ENCODE data around the gene JAG2.
"Not testable (repeated sequence)": the region's sequence is repeated elsewhere in the genome, so short reads cannot be mapped to it uniquely, and the experiment has no call there.

Gene JAG2

DNA sequence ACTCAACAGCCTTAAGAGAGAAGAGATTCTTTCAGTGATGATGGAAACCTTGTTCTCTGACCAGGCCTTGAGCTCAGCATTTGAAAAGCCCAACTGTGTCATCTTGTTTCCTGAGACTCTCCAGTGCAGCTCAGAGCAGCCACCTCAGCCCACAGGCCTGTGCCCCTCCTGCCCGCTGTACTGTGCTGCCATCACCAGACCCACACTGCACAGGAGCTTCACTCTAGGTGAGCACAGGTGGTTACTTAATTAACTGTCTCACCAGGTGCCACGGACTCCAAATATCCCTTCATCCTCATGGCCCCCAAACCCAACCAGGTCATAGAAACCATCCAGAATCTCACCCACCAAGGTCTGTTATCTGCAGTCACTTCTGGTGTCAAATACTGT lies 51.3 kb downstream of the JAG2 start:
- DNase-seq (ENCODE audit: low read depth): no peak

DNA sequence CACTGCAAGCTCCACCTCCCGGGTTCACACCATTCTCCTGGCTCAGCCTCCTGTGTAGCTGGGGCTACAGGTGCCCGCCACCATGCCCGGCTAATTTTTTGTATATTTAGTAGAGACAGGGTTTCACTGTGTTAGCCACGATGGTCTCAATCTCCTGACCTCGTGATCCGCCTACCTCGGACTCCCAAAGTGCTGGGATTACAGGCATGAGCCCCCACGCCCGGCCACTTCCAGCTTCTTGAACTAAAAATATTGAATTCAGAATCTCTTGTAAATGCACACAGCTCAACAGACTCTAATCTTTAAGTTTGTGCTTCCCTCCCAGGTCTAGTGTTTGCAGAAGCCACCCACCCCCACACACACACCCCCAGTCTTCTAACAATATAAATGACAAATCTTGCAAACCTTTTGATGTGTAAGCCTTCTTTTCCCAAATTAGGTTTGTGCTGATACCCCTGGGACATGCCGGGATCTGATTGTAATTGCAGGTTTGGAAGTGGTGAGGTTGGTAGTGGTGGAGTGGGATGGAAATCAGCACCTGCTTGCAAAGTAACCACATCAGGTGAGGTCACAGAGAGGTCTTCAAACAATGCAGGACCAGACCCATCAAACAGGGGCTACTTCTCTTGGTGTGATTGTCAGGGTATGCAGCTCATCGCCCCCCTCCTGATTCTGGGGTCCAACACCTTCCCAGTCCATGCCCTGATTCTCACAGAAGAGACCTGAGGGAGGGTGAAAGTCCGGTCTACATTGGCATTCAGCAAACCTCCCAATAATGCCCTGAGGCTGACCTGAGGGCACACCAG lies 51.9 kb downstream of the JAG2 start:
- no peak for DNase-seq (ENCODE audit: low read depth)

DNA sequence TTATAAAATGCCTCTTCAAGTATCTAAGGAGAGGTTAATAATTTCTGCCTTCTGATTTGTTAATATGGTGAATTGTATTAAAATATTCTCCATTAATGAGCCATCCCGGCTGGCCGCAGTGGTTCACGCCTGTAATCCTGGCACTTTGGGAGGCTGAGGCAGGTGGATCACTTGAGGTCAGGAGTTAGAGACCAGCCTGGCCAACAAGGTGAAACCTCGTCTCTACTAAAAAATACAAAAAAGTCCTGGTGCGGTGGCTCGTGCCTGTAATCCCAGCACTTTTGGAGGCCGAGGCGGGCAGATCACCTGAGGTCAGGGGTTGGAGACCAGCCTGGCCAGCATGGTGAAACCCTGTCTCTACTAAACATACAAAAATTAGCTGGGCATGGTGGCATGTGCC lies 59.3 kb downstream of the JAG2 start:
- DNase-seq (ENCODE audit: low read depth): not testable (repeated sequence)

DNA sequence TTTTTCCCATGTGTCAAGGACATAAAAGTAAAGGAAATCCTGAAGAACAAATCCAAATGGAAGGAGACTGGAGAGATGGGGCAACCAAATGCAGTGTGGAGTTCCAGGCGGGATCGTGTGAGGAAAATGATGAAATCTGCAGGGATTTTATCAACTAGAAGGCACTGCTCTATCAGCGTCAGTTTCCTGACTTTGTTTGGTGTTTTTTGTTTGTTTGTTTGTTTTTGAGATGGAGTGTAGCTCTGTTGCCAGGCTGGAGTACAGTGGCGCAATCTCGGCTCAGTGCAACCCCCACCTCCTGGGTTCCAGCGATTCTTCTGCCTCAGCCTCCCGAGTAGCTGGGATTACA lies 60.1 kb downstream of the JAG2 start:
- no peak for DNase-seq (ENCODE audit: low read depth)

DNA sequence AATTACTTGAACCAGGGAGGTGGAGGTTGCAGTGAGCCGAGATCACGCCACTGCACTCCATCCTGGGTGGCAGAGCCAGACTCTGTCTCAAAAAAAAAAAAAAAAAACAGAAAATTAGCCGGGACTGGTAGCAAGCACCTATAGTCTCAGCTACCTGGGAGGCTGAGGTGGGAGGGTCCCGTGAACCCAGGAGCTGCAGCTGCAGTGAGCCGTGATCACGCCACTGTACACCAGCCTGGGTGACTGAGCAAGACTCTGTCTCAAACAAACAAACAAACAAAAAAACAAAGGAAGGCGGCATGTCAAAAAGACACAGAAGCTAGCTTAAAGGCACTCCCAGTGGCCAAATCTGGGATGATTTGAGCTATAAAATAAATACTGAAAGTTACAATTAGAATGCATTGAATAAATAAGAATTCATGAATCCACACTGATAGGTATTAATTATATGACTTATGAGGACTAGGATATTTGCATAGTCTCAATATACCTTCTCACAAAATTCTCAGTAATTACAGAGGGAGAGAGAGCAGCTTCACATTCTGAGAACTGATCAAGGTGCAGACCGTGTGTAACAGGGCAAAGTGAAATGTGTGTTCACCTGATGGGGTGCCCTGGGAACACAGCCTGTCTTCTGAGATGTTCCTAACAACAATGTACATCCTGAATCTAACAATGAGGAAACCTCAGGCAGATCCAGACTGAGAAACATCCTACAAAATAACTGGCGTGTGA lies 60.6 kb downstream of the JAG2 start:
- no peak for DNase-seq (ENCODE audit: low read depth)

DNA sequence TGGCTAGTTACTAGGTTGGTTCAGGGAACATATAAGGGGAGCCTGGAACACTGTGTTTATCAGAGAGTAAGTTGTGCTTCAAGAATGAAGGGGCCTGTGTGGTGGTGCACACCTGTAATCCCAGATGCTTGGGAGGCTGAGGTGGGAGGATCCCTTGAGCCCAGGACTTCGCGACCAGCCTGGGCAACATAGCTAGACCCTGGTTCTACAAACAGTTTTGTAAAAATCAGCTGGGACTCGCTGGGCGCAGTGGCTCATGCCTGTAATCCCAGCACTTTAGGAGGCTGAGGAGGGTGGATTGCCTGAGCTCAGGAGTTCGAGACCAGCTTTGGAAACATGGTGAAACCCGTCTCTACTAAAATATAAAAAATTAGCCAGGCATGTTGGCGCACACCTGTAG lies 61.2 kb downstream of the JAG2 start:
- no peak for DNase-seq (ENCODE audit: low read depth)

DNA sequence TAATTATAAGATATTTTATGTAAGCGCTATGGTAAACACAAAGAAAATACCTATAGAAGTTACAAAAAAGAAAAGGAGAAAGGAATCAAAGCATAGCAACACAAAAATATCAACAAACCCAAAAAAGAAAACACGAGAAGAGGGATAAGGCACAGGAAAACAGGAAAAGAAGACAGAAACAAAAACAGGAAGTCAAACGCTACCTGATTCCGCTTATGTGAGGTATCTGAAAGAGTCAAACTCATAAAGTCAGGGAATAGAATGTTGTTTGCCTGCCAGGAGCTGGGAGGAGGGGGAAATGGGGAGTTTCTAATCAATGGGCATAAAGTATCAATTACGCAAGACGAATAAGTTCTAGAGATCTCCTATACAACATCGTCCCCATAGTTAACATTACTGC lies 63.4 kb downstream of the JAG2 start:
- no peak for DNase-seq (ENCODE audit: low read depth)

DNA sequence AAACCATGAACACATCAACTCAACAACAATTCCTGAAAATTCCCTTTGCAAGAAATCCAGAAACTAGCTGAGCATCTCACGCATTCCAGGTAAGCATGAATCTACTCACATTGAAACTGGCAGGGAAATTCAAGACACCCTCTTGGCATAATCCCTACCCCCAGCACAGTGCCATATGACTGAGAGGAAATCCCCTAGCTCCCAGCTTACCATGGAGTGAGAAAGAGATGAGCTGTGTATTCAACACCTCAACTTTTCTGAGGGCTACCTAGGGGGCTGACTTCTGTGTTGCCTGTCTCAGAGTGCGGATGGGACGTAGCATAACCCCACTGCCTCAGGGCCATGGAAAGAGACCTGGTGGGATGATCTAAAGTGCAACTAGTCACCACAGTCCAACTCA lies 65.7 kb downstream of the JAG2 start:
- DNase-seq (ENCODE audit: low read depth): no peak

DNA sequence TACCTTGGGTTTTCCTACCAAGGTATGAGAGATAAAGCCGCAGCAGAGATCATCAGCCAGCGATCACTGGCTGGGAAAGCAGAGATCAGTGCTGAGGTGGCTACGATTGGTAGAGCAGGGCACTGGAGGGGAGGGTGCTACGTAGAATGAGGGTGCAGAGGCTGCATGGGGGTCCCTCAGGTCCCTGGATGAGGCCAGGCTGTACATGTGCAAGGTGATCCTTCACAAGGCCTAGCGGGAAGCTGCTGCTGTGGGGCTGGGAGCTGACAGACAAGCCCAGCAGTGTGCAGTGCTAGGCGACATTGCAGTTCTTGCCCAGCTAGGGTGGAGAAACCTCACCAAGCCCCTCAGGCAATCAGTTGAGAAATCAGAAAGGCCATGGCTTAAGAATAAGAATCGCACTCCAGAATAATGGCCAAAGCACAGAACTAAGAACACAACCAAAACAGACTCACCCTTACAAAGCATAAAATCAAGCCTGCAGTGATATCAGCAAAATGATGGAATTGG lies 66.2 kb downstream of the JAG2 start:
- DNase-seq (ENCODE audit: low read depth): no peak

DNA sequence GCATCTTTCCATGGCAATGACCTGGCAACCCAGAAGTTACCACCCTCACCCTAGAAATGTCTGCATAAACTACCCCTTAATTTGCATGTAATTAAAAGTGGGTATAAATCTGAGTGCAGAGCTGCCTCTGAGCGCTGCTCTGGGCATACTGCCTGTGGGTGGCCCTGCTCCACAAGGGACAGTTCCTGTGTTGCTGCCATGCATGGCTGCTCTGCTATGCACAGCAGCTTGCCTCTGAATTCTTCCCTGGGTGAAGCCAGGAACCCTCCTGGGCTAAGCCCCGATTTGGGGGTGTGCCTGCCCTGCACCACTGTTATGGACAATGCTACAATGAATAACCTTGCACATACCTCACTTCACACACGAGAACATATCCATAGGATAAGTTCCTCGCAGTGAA lies 67.7 kb downstream of the JAG2 start:
- DNase-seq (ENCODE audit: low read depth): no peak

DNA sequence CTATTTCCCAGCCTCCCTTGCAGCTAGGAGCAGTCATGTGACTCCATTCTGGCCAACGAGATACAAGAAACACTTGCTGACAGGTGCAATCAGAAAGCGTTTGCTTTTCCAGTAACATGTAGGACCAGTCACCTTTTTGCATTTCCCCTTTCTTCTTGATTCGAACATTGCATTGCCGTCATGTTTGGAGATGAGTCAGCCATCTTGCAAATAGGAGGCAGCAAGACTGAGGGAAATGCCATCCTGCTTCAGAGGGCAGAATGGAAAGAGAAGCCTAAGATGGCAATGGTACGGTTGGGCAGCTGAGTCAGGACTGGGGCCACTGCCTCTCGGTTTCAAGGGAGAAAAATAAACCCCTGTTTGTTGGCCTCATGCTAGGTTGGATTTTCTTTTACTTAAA lies 68.8 kb downstream of the JAG2 start:
- no peak for DNase-seq (ENCODE audit: low read depth)

DNA sequence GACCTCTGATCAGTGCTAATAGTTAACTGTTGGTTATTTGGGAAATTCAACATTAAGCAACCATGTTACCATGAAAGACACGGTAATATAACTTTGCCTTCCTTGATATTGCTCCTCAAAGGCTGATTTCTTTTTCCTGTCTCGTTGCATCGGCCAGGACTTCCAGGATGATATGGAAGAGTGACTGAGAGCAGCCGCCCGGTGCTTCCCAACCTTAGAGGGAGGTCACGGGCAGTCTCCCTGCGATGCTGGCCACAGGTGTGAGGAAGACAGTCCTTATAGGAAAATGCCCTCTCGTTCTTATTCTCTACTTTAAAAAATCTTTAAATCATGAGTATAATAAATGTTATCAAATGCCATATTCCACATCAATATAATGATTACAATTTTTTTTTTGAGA lies 70.3 kb downstream of the JAG2 start:
- no peak for DNase-seq (ENCODE audit: low read depth)

DNA sequence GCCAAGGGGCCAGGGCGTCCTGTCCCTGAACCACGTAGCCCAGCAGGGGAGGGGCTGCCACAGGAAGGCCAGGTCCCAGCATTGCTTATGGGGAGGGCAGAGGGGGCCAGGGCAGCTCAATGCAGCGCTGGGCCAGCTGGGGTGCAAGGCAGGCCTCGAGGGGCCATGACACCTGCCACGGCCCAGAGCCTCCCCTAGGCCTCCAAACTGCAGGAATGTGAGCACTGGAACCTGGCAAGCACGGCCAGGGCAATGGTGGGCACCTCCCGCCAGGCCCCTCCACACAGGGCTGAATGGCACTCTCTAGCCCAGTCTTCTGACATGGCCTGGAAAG lies 70.8 kb downstream of the JAG2 start:
- DNase-seq (ENCODE audit: low read depth): no peak

DNA sequence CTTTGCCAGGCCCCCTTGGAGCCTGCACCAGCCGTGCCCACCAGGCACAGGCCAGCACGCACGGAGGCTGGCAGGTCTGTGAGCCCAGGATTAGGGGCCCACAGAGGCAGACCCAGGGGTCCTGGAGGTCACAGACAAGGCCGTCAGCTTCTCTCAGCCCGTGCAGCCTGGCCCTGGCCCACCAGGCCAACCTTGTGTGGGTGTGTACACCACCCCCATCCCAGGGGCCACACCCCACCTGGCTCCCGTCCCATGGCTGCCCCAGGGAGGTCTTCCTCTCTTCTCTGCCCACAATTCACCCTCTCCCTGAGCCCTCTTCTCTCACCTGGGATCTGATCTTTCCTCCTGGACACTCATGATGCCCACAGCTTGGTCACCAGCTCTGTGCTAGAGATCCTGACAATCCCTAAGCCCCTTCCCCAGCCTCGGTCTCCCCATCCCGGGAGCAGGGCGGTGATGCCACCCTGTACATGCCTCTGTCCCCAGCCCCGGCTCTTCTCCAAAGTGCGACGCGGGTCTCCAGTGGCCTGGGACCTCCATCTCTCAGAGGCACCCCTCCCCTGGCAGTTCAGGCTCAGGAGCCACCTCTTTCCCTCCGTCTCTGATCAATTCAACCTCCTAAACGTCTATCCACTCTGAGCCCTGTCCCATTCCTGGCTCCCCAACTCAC lies 72.2 kb downstream of the JAG2 start:
- no peak for DNase-seq (ENCODE audit: low read depth)

DNA sequence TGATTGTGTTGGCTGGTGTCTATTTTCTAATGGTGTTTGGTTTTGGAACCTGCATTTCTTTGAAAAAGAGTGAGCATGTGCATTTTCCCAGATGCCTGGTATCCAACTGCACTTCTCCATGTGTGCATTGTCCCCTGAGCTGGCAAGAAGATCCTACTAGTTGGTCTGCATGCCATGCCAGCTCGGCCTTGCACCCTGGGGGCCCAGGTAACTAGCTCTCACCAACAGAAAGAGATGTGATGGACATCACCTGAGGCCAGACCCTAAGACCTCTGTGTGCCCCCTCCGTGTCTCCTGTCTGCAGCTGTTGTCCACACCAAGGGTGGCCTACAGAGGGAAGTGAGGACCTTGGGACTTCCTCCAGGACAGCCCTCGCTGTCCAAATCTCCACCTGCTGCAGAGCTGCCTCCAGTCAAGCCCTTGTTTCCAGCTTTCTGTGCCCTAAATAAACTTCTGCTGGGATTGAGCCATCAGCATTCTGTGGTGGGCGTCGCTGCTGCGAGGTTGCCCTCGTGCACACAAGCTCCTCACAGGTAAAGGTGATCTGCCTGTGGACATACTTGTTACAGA lies 73.3 kb downstream of the JAG2 start:
- no peak for DNase-seq (ENCODE audit: low read depth)

DNA sequence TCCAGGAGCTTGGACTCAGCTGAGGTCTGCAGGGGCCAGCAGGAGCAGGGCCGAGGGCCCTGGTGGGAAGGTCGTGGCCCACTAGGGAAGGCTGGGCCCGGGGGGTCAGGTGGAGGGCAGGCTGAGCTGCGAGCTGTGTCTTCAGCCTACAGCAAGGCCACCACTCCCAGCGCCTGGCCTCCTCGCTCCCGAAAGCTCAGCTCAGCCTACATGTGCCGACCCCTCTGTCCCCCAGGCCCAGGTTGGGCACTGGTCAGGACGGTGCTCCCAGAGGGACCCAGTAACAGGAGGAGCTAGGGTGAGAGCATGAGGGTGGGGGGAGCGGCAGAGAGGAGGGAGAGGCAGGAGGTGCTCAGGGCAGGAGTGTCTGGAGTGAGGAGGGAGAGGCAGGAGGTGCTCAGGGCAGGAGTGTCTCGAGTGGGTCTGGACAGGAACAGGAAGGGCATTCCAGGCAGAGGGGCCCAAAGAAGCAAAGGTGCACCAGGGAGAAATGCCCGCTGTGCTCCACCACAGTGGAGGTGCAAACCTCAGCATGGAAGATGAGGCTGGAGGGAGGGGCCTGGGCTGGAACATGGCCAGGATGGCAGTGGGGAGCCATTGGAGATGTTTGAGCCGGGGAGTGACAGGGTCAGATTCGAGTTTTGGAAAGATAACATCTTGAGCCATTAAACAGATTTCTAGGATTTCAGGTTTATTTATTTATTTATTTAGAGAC lies 74.2 kb downstream of the JAG2 start:
- DNase-seq (ENCODE audit: low read depth): no peak

DNA sequence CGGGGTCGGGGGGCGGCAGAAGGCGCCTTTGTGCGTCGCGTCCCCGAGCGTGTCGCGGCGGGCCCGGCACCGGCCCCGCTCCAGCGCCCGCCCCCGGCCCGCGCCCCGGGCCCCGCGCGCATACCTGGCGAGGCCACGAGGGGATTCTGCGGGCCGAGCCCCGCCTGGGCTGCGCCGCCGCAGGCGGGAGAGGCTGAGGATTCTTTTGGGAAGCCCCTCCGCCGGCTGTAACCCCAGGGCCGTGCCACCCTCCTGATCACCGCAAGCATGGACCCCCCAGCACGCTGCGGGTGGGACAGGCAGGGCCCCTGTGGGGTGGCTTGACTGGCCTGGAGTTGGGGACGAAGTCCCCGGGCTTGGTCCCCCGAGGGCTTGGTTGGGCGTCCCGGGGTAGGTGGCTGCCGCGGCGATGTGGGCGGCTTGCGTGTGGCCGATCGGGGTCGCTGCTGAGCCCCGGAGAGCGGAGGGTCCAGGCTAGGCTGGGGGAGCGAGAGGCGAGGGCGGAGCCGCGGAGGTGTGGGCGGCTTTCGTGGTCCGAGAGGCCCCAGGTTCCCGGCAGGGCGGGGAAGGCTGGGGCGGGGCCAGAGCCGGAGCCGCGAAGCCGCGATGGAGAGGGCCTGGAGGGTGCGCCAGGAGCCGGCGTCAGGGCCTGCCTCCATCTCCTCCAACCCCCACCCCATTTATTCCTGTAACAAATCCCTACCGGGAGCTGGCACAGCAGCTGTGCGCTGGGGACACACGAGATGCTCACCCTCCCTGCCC lies 75.0 kb downstream of the JAG2 start:
- DNase-seq (ENCODE audit: low read depth): peak; percentile 60

DNA sequence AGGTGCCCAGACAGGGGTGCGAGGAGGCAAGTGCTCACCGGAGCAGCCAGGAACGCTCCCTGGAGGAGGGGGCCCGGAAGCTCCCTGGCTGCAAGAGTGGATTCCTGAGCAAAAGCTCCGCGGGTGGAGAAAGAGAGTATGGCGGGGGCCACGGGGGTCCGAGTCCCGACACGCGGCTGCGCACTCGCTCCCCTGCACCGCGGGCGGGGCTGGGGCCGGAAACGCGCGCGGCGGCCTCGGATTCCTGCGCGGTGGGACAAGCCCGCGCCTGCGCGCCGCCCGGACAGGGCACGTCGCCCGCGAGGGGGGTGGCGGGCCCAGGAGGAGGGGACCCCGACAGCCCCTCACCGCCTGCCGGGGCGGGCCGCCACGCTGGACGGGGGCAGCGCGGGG lies 75.5 kb downstream of the JAG2 start:
- peak; percentile 54 for DNase-seq (ENCODE audit: low read depth)

DNA sequence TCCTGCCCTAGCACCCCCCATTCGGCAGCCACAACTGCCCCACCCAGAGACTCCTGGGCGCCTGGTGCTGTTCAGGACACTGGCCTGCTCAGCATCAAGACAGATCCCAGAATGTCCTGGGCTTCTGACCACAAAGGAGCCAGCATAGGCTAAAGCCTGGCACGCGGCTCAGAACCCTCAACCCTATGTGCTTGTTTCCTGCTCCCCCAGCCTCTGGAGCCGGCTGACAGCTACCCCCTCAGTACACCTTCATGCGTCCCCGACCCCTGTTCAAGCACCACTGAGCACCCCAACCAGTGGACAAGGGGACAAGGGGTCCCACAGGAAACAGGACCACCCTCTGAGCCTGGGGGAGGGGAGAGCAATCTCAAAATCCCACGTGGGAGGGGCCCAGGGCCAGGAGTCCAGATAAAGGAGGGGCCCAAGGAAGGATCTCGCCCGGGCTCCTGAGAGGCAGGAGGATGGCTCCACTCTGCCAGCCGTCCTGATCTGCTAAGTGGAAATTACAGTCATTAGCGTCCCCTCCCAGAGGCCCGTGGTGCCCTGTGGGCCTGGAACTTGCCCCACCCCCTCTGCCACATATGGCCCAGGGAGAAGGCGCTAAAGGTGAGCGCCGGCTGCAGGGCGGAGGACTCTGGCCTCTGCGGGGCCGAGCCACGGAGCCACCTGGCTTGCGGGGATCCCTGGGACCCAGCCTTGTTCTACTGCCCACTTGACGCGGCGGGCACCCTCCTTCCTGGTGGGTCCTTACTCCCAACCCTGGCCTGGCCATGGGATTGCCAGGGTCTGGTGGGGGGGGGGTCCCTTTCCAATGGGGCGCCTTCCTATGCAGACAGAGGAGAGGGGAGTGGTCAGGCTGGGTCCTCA lies 76.2 kb downstream of the JAG2 start:
- DNase-seq (ENCODE audit: low read depth): no peak

DNA sequence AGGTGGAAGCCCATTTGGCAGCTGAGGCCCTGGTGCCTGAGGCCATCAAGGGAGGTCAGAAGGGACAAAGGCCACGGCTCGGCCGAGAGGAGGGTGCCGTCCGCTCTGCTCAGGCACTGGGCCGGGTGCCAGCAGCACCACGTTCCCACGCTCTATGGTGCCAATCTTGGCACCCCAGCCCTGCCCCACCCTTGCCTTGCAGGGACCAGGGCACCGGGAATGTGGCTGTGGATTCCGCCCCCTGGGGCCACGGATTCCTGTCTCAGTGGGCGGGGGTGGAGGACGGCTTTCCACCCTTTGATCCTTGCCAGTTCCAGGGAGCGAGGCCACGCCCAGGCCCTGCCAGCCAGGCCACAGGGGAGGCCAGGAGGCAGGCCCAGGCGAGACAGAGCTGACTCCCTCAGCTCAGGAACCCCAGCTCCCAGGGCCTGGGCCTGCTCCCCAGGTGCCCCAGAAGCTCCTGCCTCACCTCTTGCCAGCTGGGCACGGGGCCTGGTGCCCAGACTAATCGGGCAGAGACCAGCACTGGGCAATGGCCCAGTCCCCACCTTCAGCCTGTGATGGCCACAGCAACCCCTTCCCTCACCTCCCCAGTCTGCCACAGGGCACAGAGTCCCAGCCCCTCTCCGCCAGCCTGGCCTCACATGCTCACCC lies 76.9 kb downstream of the JAG2 start:
- DNase-seq (ENCODE audit: low read depth): no peak
